Memory B cell (primary cell): ENCODE results near the gene KLHL40.

Source experiments
- ATAC-seq: fragments of 150-1000 bp; cut with Tn5 transposase; 2 replicates; pipeline ENCODE4 v1.10.0; 2021; ENCODE audit warnings: low read depth, mild to moderate bottlenecking, moderate library complexity
- DNase-seq, 2 donors: peaks; one replicate each; pipeline ENCODE4 v3.0.0; 2022; ENCODE audit warnings: low spot score in 2 of 2
- H3K27ac Mint-ChIP-seq: one replicate; pipeline ENCODE4 v1.8.0; 2022; ENCODE audit warnings: mild to moderate bottlenecking, moderate library complexity, mixed read lengths
- H3K27me3 Mint-ChIP-seq: one replicate; pipeline ENCODE4 v1.8.0; 2022; ENCODE audit warnings: mixed read lengths
- H3K36me3 Mint-ChIP-seq: one replicate; pipeline ENCODE4 v1.8.0; 2022; ENCODE audit warnings: mild to moderate bottlenecking, mixed read lengths
- H3K4me1 Mint-ChIP-seq: one replicate; pipeline ENCODE4 v1.8.0; 2022; ENCODE audit warnings: mixed read lengths
- H3K4me3 Mint-ChIP-seq: one replicate; pipeline ENCODE4 v1.8.0; 2022; ENCODE audit warnings: mild to moderate bottlenecking, moderate library complexity, mixed read lengths
- H3K9me3 Mint-ChIP-seq: one replicate; pipeline ENCODE4 v1.8.0; 2022; ENCODE audit warnings: mixed read lengths

Gene KLHL40, protein sequence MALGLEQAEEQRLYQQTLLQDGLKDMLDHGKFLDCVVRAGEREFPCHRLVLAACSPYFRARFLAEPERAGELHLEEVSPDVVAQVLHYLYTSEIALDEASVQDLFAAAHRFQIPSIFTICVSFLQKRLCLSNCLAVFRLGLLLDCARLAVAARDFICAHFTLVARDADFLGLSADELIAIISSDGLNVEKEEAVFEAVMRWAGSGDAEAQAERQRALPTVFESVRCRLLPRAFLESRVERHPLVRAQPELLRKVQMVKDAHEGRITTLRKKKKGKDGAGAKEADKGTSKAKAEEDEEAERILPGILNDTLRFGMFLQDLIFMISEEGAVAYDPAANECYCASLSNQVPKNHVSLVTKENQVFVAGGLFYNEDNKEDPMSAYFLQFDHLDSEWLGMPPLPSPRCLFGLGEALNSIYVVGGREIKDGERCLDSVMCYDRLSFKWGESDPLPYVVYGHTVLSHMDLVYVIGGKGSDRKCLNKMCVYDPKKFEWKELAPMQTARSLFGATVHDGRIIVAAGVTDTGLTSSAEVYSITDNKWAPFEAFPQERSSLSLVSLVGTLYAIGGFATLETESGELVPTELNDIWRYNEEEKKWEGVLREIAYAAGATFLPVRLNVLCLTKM

DNA sequence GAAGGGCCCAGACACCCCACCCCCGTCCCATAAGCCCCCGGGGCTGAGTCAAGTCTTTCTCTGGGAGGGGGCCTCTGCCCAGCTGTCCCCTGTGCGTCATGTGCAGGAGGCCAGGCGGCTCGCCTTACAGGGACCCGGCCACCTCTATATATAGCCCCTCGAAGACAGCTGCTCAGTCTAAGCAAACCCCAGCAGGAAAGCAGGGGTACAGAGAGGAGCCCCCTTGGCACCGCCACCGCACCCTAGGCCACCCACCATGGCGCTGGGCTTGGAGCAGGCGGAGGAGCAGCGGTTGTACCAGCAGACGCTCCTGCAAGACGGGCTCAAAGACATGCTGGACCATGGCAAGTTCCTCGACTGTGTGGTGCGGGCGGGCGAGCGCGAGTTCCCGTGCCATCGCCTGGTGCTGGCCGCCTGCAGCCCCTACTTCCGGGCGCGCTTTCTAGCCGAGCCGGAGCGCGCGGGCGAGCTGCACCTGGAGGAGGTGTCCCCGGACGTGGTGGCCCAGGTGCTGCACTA, at the start of gene KLHL40:
KLHL40 (plus strand) TSS at position 175 of the 519 bp plus-strand sequence; CDS start at position 257, 82 bp downstream.
- Mint-ChIP-seq H3K4me3 (no peak within 1 kb of the TSS), H3K9me3 (no peaks in the 10 kb centered on the region), H3K27me3 (peaks cover 25% of the 10 kb centered on the region), H3K4me1 (peaks cover 2% of the 10 kb centered on the region), H3K27ac (no peak within 1 kb of the TSS), H3K36me3 (no peaks in the 10 kb centered on the region)
- no peak for ATAC-seq
- DNase-seq, result no peak

DNA sequence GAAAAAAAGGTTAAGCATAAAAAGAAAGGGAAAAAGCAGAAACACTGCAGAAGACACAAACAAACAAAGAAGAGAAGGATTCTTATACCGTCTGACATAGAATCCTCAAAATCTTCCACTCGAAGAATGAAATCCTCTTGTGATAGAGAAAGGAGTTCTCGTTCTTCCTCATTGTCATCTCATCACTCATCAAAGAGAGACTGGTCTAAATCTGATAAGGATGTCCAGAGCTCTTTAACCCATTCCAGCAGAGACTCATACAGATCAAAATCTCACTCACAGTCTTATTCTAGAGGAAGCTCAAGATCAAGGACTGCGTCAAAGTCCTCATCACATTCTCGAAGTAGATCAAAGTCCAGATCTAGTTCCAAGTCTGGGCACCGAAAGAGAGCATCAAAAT, 48.3 kb upstream of the KLHL40 start:
- no peaks in the 10 kb centered on the region for H3K9me3 Mint-ChIP-seq
- DNase-seq, result no peak
- no peaks in the 10 kb centered on the region for H3K4me1 Mint-ChIP-seq
- no peaks in the 10 kb centered on the region for H3K27me3 Mint-ChIP-seq
- no peak for ATAC-seq
- no peak overlapping the region for H3K27ac Mint-ChIP-seq
- H3K4me3 Mint-ChIP-seq, result no peak overlapping the region
- H3K36me3 Mint-ChIP-seq, result peaks cover 23% of the 10 kb centered on the region

- Mint-ChIP-seq H3K27ac (no peak overlapping the region), H3K36me3 (peaks cover 27% of the 10 kb centered on the region), H3K27me3 (no peaks in the 10 kb centered on the region), H3K4me3 (no peak overlapping the region), H3K9me3 (no peaks in the 10 kb centered on the region), H3K4me1 (no peaks in the 10 kb centered on the region)
- DNase-seq (no peak), ATAC-seq (no peak)
These were observed 46.9 kb upstream of the KLHL40 start for GRCh38 chr3:42638339-42638842.

GRCh38 chr3:42639192-42639591, 46.1 kb upstream of the KLHL40 start:
- no peak for ATAC-seq
- Mint-ChIP-seq H3K27me3 (no peaks in the 10 kb centered on the region), H3K9me3 (no peaks in the 10 kb centered on the region), H3K4me3 (no peak overlapping the region), H3K36me3 (peaks cover 24% of the 10 kb centered on the region), H3K4me1 (no peaks in the 10 kb centered on the region), H3K27ac (no peak overlapping the region)
- no peak for DNase-seq

GRCh38 chr3:42640129-42640528, 45.2 kb upstream of the KLHL40 start:
- no peaks in the 10 kb centered on the region for H3K4me1 Mint-ChIP-seq
- H3K4me3 Mint-ChIP-seq, result no peak overlapping the region
- DNase-seq, result no peak
- H3K9me3 Mint-ChIP-seq, result no peaks in the 10 kb centered on the region
- no peak for ATAC-seq
- peaks cover 28% of the 10 kb centered on the region for H3K36me3 Mint-ChIP-seq
- no peaks in the 10 kb centered on the region for H3K27me3 Mint-ChIP-seq
- no peak overlapping the region for H3K27ac Mint-ChIP-seq

- Mint-ChIP-seq H3K27ac (no peak overlapping the region), H3K9me3 (no peaks in the 10 kb centered on the region), H3K4me3 (no peak overlapping the region), H3K27me3 (no peaks in the 10 kb centered on the region), H3K4me1 (no peaks in the 10 kb centered on the region), H3K36me3 (peaks cover 27% of the 10 kb centered on the region)
- DNase-seq (no peak), ATAC-seq (no peak)
These were observed 44.5 kb upstream of the KLHL40 start for GRCh38 chr3:42640771-42641370.

- DNase-seq, result no peak
- ATAC-seq, result no peak
- Mint-ChIP-seq H3K27ac (peak overlapping the region; percentile 81), H3K4me3 (no peak overlapping the region), H3K4me1 (peaks cover 11% of the 10 kb centered on the region), H3K9me3 (no peaks in the 10 kb centered on the region), H3K36me3 (peaks cover 23% of the 10 kb centered on the region), H3K27me3 (peaks cover 5% of the 10 kb centered on the region)
These were observed 37.4 kb upstream of the KLHL40 start for GRCh38 chr3:42647821-42648459.

- peaks cover 19% of the 10 kb centered on the region for H3K4me1 Mint-ChIP-seq
- no peak overlapping the region for H3K4me3 Mint-ChIP-seq
- DNase-seq, result no peak
- peak overlapping the region; percentile 60 for H3K27ac Mint-ChIP-seq
- peaks cover 5% of the 10 kb centered on the region for H3K27me3 Mint-ChIP-seq
- no peaks in the 10 kb centered on the region for H3K9me3 Mint-ChIP-seq
- peaks cover 18% of the 10 kb centered on the region for H3K36me3 Mint-ChIP-seq
- ATAC-seq, result no peak
These were observed 36.3 kb upstream of the KLHL40 start for GRCh38 chr3:42649006-42649405.

DNA sequence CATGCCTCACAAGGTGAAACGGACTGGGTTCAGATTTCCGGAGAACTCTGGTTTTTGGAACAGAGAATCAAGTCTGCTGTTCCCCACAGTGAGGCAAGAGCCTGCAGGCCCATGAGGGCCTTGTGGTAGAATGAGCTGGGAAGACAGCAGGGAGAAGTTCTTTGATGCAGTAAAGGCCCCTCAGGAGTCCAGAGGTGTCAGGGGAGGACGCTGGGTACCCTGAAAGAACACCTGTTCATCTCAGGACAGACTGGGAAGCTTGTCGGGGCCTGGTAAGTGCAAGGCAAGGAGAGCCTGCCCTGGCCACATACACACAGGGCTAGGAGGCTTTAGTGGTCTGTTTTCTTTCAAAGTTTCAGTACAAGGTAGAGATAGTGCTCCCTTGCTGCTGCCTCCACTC, 35.6 kb upstream of the KLHL40 start:
- DNase-seq (no peak), ATAC-seq (no peak)
- Mint-ChIP-seq H3K36me3 (peaks cover 13% of the 10 kb centered on the region), H3K4me1 (peaks cover 19% of the 10 kb centered on the region), H3K27ac (no peak overlapping the region), H3K4me3 (no peak overlapping the region), H3K9me3 (no peaks in the 10 kb centered on the region), H3K27me3 (peaks cover 5% of the 10 kb centered on the region)

GRCh38 chr3:42651248-42652091, 33.9 kb upstream of the KLHL40 start:
- H3K4me3 Mint-ChIP-seq, result no peak overlapping the region
- peaks cover 11% of the 10 kb centered on the region for H3K36me3 Mint-ChIP-seq
- H3K27me3 Mint-ChIP-seq, result peaks cover 5% of the 10 kb centered on the region
- no peaks in the 10 kb centered on the region for H3K9me3 Mint-ChIP-seq
- ATAC-seq (no peak), DNase-seq (no peak)
- no peak overlapping the region for H3K27ac Mint-ChIP-seq
- peaks cover 21% of the 10 kb centered on the region for H3K4me1 Mint-ChIP-seq

DNA sequence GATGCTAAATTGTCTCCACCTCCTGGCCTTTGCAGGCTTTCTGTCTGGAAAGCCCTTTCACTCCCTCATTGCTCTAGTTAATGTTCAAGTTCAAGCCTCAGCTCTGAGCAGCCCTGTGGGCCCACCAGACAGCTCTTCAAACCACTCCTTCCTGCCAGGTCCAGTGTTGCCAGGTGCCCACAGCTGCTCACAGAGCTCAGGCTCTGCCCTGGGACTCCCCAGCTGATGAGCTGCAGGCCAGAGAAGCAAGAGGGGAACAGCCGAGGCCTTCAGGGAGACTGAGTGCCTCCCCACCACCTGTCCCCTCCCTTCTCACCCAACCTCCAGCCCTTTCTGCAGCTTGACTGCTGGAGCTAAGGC, 33.1 kb upstream of the KLHL40 start:
- Mint-ChIP-seq H3K4me3 (no peak overlapping the region), H3K27me3 (peaks cover 5% of the 10 kb centered on the region), H3K27ac (no peak overlapping the region), H3K9me3 (no peaks in the 10 kb centered on the region), H3K4me1 (peaks cover 21% of the 10 kb centered on the region), H3K36me3 (peaks cover 7% of the 10 kb centered on the region)
- no peak for DNase-seq
- no peak for ATAC-seq

GRCh38 chr3:42652611-42653302, 32.6 kb upstream of the KLHL40 start:
- DNase-seq, result no peak
- Mint-ChIP-seq H3K9me3 (no peaks in the 10 kb centered on the region), H3K36me3 (peaks cover 6% of the 10 kb centered on the region), H3K4me3 (peak overlapping the region; percentile 37), H3K27me3 (peaks cover 5% of the 10 kb centered on the region), H3K4me1 (peaks cover 21% of the 10 kb centered on the region), H3K27ac (no peak overlapping the region)
- ATAC-seq, result peak; percentile 25

- H3K4me1 Mint-ChIP-seq, result peaks cover 21% of the 10 kb centered on the region
- peaks cover 5% of the 10 kb centered on the region for H3K27me3 Mint-ChIP-seq
- no peak overlapping the region for H3K27ac Mint-ChIP-seq
- DNase-seq (no peak), ATAC-seq (no peak)
- no peaks in the 10 kb centered on the region for H3K9me3 Mint-ChIP-seq
- H3K4me3 Mint-ChIP-seq, result peak overlapping the region; percentile 37
- H3K36me3 Mint-ChIP-seq, result peaks cover 3% of the 10 kb centered on the region
These were observed 32.1 kb upstream of the KLHL40 start for GRCh38 chr3:42653303-42653559.
